HepG2 (cell line): Measurements from ENCODE around the gene USE1. TPM values are rescaled to one million over a fixed set of nuclear protein-coding genes. Genes with fewer than 3 reads are reported as not detected.

ENCODE experiments used
- AHR ChIP-seq: IDR thresholded peaks from 2 replicates; pipeline ENCODE4 v1.6.1; 2018; ENCODE audit warnings: missing genetic modification reagents, missing compliant biosample characterization
- CBFB ChIP-seq: sonication (generic); formaldehyde crosslinking; IDR thresholded peaks from 2 replicates; pipeline ENCODE4 v1.4.0; 2020; ENCODE audit warnings: missing genetic modification reagents
- FOSL2 ChIP-seq: sonication (generic); formaldehyde crosslinking; IDR thresholded peaks from 2 replicates; pipeline ENCODE4 v1.4.0; 2020; ENCODE audit warnings: missing genetic modification reagents
- NAIF1 ChIP-seq: sonication (generic); formaldehyde crosslinking; IDR thresholded peaks from 2 replicates; pipeline ENCODE4 v1.5.0; 2020; ENCODE audit warnings: mild to moderate bottlenecking, missing genetic modification reagents, borderline replicate concordance
- NCOA5 ChIP-seq: sonication (generic); formaldehyde crosslinking; IDR thresholded peaks from 2 replicates; pipeline ENCODE4 v1.4.0; 2020; ENCODE audit warnings: missing genetic modification reagents
- NKX3-1 ChIP-seq: sonication (generic); formaldehyde crosslinking; IDR thresholded peaks from 2 replicates; pipeline ENCODE4 v1.5.0; 2020; ENCODE audit warnings: missing genetic modification reagents
- REPIN1 ChIP-seq: sonication (generic); formaldehyde crosslinking; IDR thresholded peaks from 2 replicates; pipeline ENCODE4 v1.8.0; 2022; ENCODE audit warnings: missing genetic modification reagents, low read depth, mild to moderate bottlenecking, borderline replicate concordance
- SMARCE1 ChIP-seq: fragments of 450-650 bp; IDR thresholded peaks from 2 replicates; pipeline ENCODE4 v1.6.1; 2017; ENCODE audit warnings: borderline replicate concordance
- SUZ12 ChIP-seq: fragments of 150-350 bp; IDR thresholded peaks from 2 replicates; pipeline ENCODE4 v1.6.1; 2014; ENCODE audit warnings: low read depth, low read length
- ZNF207 ChIP-seq: fragments of 450-650 bp; IDR thresholded peaks from 2 replicates; pipeline ENCODE4 v1.6.1; 2016; ENCODE audit warnings: antibody characterized with exemption, borderline replicate concordance
- ZNF256 ChIP-seq: sonication (generic); formaldehyde crosslinking; conservative IDR thresholded peaks from 2 replicates; pipeline ENCODE4 v1.4.0; 2020; ENCODE audit warnings: missing genetic modification reagents
- ZNF260 ChIP-seq: sonication (generic); formaldehyde crosslinking; IDR thresholded peaks from 2 replicates; pipeline ENCODE4 v1.4.0; 2020; ENCODE audit warnings: missing genetic modification reagents, low read depth, mild to moderate bottlenecking, borderline replicate concordance
- ZNF331 ChIP-seq: sonication (generic); formaldehyde crosslinking; IDR thresholded peaks from 2 replicates; pipeline ENCODE4 v1.4.0; 2020; ENCODE audit warnings: missing genetic modification reagents
- ZNF383 ChIP-seq: sonication (generic); formaldehyde crosslinking; IDR thresholded peaks from 2 replicates; pipeline ENCODE4 v1.4.0; 2020; ENCODE audit warnings: missing genetic modification reagents, mild to moderate bottlenecking, borderline replicate concordance
- ZNF468 ChIP-seq: sonication (generic); formaldehyde crosslinking; IDR thresholded peaks from 2 replicates; pipeline ENCODE4 v1.8.0; 2022; ENCODE audit warnings: mild to moderate bottlenecking, moderate library complexity, missing genetic modification reagents
- ZNF737 ChIP-seq: sonication (generic); formaldehyde crosslinking; IDR thresholded peaks from 2 replicates; pipeline ENCODE4 v1.5.0; 2020; ENCODE audit warnings: missing genetic modification reagents, mild to moderate bottlenecking, borderline replicate concordance
- ZNF780A ChIP-seq: sonication (generic); formaldehyde crosslinking; IDR thresholded peaks from 2 replicates; pipeline ENCODE4 v1.8.0; 2022; ENCODE audit warnings: mild to moderate bottlenecking, missing genetic modification reagents, moderate library complexity
- polyA plus RNA-seq, 8 experiments: library from polyadenylated mRNA; depleted of rRNA in 3 of 8; stranded (reverse) in 7 of 8; unstranded in 1 of 8; fragments of >200 nt; fragmentation: Illumina TruSeq in 4 of 8; extraction: Trizol in 4 of 8; gene quantifications; 2 replicates each; pipeline versions ENCODE4 v1.2.1 to v1.2.3, GENCODE V29; 2011 to 2016; ENCODE audit warnings: low read depth in 4 of 8, missing spikeins in 1 of 8, mixed read lengths in 1 of 8; ENCODE audit not compliant: insufficient read depth in 1 of 8
- total RNA-seq, 5 experiments: library from RNA; depleted of rRNA; stranded (reverse); fragments of >200 nt; fragmentation: Illumina TruSeq; extraction: Trizol; gene quantifications; 2 replicates each; pipeline ENCODE4 v1.2.3, GENCODE V29; 2016; ENCODE audit warnings: low read depth in 1 of 5
- TF ChIP-seq, protein P1 (sequence below): sonication (generic); formaldehyde crosslinking; IDR thresholded peaks from 2 replicates; pipeline ENCODE4 v1.5.0; 2020; ENCODE audit warnings: missing genetic modification reagents
- TF ChIP-seq, protein P2 (sequence below): sonication (generic); formaldehyde crosslinking; IDR thresholded peaks from 2 replicates; pipeline ENCODE4 v1.8.0; 2022; ENCODE audit warnings: mild to moderate bottlenecking, missing genetic modification reagents, moderate library complexity
- TF ChIP-seq, protein P3 (sequence below): sonication (generic); formaldehyde crosslinking; IDR thresholded peaks from 2 replicates; pipeline ENCODE4 v1.9.0; 2021; ENCODE audit warnings: missing genetic modification reagents, borderline replicate concordance
- TF ChIP-seq, protein P4 (sequence below): sonication (generic); formaldehyde crosslinking; IDR thresholded peaks from 2 replicates; pipeline ENCODE4 v1.5.0; 2020; ENCODE audit warnings: mild to moderate bottlenecking, missing genetic modification reagents, borderline replicate concordance
- TF ChIP-seq, protein P5 (sequence below): sonication (generic); formaldehyde crosslinking; conservative IDR thresholded peaks from 2 replicates; pipeline ENCODE4 v1.8.1; 2023; ENCODE audit warnings: missing genetic modification reagents
- TF ChIP-seq, protein P6 (sequence below): sonication (generic); formaldehyde crosslinking; conservative IDR thresholded peaks from 2 replicates; pipeline ENCODE4 v1.5.0; 2020; ENCODE audit warnings: missing genetic modification reagents

The USE1 gene
- total and polyA plus RNA-seq, 2 of the 13 experiments (the other 11 are each of a cell fraction or from before 2014, with no cell fraction given): 9.9 to 17.6 TPM

DNA sequence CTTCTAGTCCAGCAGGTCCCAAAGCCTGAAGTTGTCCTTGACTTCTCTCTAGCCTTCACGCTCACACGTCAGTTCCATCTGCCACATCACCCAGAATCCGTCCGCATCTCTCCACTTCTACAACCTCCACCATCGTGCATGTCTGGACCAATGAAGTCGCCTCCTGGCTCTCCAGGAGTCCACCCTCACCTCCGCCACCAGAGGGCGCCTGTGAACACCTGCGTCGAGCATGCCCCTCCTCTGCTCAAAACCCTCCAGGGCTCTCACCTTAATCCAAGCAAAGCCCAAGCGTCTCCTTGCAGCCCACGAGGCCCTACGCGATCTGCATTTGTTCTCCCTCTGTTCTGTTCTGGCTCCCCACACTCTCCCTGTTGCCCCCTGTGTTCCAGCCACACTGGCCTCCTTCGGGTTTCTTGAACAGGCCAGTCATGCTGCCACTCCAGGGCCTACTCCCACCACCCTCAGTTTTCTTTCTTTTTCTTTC, 45.7 kb downstream of the USE1 start (continued):
- TF ChIP-seq, protein P1, sequence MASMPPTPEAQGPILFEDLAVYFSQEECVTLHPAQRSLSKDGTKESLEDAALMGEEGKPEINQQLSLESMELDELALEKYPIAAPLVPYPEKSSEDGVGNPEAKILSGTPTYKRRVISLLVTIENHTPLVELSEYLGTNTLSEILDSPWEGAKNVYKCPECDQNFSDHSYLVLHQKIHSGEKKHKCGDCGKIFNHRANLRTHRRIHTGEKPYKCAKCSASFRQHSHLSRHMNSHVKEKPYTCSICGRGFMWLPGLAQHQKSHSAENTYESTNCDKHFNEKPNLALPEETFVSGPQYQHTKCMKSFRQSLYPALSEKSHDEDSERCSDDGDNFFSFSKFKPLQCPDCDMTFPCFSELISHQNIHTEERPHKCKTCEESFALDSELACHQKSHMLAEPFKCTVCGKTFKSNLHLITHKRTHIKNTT (CRISPR knock-in tag): no peak
- TF ChIP-seq FOSL2 (CRISPR knock-in tag) (peak; percentile 60; the same call in 1 of the 2 replicates), AHR (CRISPR knock-in tag) (no peak), NAIF1 (CRISPR knock-in tag) (no peak), REPIN1 (CRISPR knock-in tag) (no peak), SMARCE1 (no peak), ZNF207 (no peak), SUZ12 (no peak), ZNF260 (CRISPR knock-in tag) (no peak), ZNF256 (CRISPR knock-in tag) (no peak), ZNF737 (CRISPR knock-in tag) (no peak), NCOA5 (CRISPR knock-in tag) (no peak), NKX3-1 (CRISPR knock-in tag) (no peak), ZNF331 (CRISPR knock-in tag) (no peak; the same call in 1 of the 2 replicates), ZNF468 (CRISPR knock-in tag) (no peak), ZNF383 (no peak), CBFB (CRISPR knock-in tag) (0 out of 2 replicates have a peak, but pooled peaks have one; percentile 24), ZNF780A (no peak)
- TF ChIP-seq, protein P2, sequence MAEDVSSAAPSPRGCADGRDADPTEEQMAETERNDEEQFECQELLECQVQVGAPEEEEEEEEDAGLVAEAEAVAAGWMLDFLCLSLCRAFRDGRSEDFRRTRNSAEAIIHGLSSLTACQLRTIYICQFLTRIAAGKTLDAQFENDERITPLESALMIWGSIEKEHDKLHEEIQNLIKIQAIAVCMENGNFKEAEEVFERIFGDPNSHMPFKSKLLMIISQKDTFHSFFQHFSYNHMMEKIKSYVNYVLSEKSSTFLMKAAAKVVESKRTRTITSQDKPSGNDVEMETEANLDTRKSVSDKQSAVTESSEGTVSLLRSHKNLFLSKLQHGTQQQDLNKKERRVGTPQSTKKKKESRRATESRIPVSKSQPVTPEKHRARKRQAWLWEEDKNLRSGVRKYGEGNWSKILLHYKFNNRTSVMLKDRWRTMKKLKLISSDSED (CRISPR knock-in tag): no peak
- TF ChIP-seq, protein P3, sequence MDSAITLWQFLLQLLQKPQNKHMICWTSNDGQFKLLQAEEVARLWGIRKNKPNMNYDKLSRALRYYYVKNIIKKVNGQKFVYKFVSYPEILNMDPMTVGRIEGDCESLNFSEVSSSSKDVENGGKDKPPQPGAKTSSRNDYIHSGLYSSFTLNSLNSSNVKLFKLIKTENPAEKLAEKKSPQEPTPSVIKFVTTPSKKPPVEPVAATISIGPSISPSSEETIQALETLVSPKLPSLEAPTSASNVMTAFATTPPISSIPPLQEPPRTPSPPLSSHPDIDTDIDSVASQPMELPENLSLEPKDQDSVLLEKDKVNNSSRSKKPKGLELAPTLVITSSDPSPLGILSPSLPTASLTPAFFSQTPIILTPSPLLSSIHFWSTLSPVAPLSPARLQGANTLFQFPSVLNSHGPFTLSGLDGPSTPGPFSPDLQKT (CRISPR knock-in tag): no peak
- TF ChIP-seq, protein P4, sequence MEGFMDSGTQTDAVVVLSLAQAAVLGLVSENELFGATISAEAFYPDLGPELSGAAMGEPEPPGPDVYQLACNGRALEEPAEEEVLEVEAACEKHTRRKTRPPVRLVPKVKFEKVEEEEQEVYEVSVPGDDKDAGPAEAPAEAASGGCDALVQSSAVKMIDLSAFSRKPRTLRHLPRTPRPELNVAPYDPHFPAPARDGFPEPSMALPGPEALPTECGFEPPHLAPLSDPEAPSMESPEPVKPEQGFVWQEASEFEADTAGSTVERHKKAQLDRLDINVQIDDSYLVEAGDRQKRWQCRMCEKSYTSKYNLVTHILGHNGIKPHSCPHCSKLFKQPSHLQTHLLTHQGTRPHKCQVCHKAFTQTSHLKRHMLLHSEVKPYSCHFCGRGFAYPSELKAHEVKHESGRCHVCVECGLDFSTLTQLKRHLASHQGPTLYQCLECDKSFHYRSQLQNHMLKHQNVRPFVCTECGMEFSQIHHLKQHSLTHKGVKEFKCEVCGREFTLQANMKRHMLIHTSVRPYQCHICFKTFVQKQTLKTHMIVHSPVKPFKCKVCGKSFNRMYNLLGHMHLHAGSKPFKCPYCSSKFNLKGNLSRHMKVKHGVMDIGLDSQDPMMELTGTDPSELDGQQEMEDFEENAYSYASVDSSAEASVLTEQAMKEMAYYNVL (CRISPR knock-in tag): no peak
- TF ChIP-seq, protein P5, sequence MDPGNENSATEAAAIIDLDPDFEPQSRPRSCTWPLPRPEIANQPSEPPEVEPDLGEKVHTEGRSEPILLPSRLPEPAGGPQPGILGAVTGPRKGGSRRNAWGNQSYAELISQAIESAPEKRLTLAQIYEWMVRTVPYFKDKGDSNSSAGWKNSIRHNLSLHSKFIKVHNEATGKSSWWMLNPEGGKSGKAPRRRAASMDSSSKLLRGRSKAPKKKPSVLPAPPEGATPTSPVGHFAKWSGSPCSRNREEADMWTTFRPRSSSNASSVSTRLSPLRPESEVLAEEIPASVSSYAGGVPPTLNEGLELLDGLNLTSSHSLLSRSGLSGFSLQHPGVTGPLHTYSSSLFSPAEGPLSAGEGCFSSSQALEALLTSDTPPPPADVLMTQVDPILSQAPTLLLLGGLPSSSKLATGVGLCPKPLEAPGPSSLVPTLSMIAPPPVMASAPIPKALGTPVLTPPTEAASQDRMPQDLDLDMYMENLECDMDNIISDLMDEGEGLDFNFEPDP (CRISPR knock-in tag): no peak
- TF ChIP-seq, protein P6, sequence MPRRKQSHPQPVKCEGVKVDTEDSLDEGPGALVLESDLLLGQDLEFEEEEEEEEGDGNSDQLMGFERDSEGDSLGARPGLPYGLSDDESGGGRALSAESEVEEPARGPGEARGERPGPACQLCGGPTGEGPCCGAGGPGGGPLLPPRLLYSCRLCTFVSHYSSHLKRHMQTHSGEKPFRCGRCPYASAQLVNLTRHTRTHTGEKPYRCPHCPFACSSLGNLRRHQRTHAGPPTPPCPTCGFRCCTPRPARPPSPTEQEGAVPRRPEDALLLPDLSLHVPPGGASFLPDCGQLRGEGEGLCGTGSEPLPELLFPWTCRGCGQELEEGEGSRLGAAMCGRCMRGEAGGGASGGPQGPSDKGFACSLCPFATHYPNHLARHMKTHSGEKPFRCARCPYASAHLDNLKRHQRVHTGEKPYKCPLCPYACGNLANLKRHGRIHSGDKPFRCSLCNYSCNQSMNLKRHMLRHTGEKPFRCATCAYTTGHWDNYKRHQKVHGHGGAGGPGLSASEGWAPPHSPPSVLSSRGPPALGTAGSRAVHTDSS (CRISPR knock-in tag): no peak
